IgD-negative memory B cell (primary cell): ENCODE measurements around the gene PIGU. TPM values are rescaled to one million over a fixed set of nuclear protein-coding genes. Genes with fewer than 3 reads are reported as not detected.
"Not testable (repeated sequence)": the region's sequence is repeated elsewhere in the genome, so short reads cannot be mapped to it uniquely, and the experiment has no call there.

ENCODE experiments used
- H3K27ac Mint-ChIP-seq, 3 donors: one replicate each; pipeline ENCODE4 v1.8.0; 2020 to 2022; ENCODE audit warnings: mild to moderate bottlenecking in 3 of 3, mixed read lengths in 3 of 3, moderate library complexity in 1 of 3
- H3K27me3 Mint-ChIP-seq: one replicate; pipeline ENCODE4 v1.8.0; 2021; ENCODE audit warnings: mixed read lengths
- H3K36me3 Mint-ChIP-seq: one replicate; pipeline ENCODE4 v1.8.0; 2020; ENCODE audit warnings: mild to moderate bottlenecking, mixed read lengths
- H3K4me1 Mint-ChIP-seq, 3 donors: one replicate each; pipeline ENCODE4 v1.8.0; 2020 to 2022; ENCODE audit warnings: mixed read lengths in 3 of 3, mild to moderate bottlenecking in 1 of 3
- H3K4me3 Mint-ChIP-seq, 4 donors: one replicate each; pipeline ENCODE4 v1.8.0; 2020 to 2022; ENCODE audit warnings: mild to moderate bottlenecking in 4 of 4, mixed read lengths in 4 of 4, moderate library complexity in 3 of 4
- H3K9me3 Mint-ChIP-seq, 3 donors: one replicate each; pipeline ENCODE4 v1.8.0; 2020 to 2021; ENCODE audit warnings: mixed read lengths in 3 of 3, mild to moderate bottlenecking in 1 of 3
- polyA plus RNA-seq: library from polyadenylated mRNA; unstranded; fragments of 300-500 nt; fragmentation: Illumina TruSeq; gene quantifications from one replicate; pipeline ENCODE4 v1.2.3, GENCODE V29; 2021

PIGU gene
- polyA plus RNA-seq, 1 donor from 2014 or later = 19.8 TPM

DNA sequence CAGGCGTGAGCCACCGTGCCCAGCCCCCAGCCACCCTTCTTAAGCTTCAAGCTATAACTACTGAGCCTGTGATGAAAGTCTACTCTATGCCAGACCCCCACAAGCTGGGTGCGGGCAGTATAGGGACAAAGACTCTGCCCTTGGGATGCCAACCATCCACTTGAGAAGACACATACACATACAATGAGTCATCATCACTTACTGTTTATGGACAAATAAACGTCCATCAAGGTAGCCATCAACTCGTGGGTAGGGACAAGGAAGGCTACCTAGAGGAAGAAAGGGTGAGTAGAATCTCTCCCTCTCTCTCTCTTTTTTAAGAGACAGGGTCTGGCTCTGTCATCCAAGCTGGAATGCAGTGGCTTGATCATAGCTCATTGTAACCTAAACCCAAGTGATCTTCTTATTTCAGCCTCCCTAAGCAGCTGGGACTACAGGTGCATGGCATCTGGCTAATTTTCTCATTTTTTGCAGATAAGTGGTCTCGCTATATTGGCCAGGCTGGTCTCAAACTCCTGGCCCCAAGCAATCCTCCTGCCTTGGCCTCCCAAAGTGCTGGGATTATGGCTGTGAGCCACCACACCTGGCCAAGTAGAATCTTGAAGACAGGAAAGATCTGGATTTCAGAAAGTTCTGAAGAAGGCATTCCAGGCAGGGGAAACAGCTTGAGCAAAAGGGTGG, 24.7 kb upstream of the PIGU start:
- Mint-ChIP-seq H3K4me1 (peaks cover 6 to 19% (median 11%) of the 10 kb centered on the region in 3 donors), H3K27ac (peak overlapping the region in 1 of 3 donors; percentile 98), H3K27me3 (peaks cover 7% of the 10 kb centered on the region), H3K9me3 (no peaks in the 10 kb centered on the region), H3K4me3 (peak overlapping the region in 2 of 4 donors; percentile 76 to 91), H3K36me3 (no peaks in the 10 kb centered on the region)

- Mint-ChIP-seq H3K27me3 (no peaks in the 10 kb centered on the region), H3K4me3 (peak overlapping the region in 1 of 4 donors; percentile 68), H3K9me3 (no peaks in the 10 kb centered on the region), H3K27ac (no peak overlapping the region), H3K4me1 (peaks cover 0 to 2% (median 0%) of the 10 kb centered on the region in 3 donors), H3K36me3 (no peaks in the 10 kb centered on the region)
Observed at GRCh38 chr20:34693414-34693813, 16.5 kb upstream of the PIGU start.

GRCh38 chr20:34691838-34692237, 14.9 kb upstream of the PIGU start:
- Mint-ChIP-seq H3K36me3 (no peaks in the 10 kb centered on the region), H3K4me3 (no peak overlapping the region), H3K9me3 (no peaks in the 10 kb centered on the region), H3K27ac (no peak overlapping the region), H3K4me1 (peaks cover 0 to 2% (median 0%) of the 10 kb centered on the region in 3 donors), H3K27me3 (no peaks in the 10 kb centered on the region)

DNA sequence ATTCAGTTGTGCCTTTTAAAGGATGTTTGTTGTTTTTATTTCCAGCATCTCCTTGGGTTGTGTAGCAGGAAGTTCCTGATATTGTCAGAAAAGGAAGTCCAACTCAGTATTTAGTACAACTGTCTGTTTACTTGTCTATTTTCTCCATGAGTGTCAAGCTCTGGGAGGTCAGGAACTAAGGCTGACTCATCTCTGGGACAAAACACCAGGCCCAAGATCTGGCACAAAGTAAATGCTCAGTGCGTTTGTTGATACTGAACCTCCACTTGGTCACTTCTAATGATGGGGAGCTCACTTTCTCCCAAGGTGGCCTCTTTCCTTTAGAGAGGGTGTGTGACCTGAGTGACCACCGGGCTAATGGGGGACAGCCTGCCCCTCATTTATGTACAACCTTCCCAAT, 12.6 kb upstream of the PIGU start:
- no peak overlapping the region for H3K27ac Mint-ChIP-seq
- H3K4me3 Mint-ChIP-seq = no peak overlapping the region
- H3K27me3 Mint-ChIP-seq = no peaks in the 10 kb centered on the region
- no peaks in the 10 kb centered on the region for H3K36me3 Mint-ChIP-seq
- H3K4me1 Mint-ChIP-seq = peaks cover 0 to 2% (median 0%) of the 10 kb centered on the region in 3 donors
- no peaks in the 10 kb centered on the region for H3K9me3 Mint-ChIP-seq

- Mint-ChIP-seq H3K4me3 (no peak overlapping the region), H3K36me3 (no peaks in the 10 kb centered on the region), H3K27ac (no peak overlapping the region), H3K4me1 (peaks cover 0 to 4% (median 1%) of the 10 kb centered on the region in 3 donors), H3K27me3 (no peaks in the 10 kb centered on the region), H3K9me3 (no peaks in the 10 kb centered on the region)
Observed at GRCh38 chr20:34683667-34684066, 6.8 kb upstream of the PIGU start.

DNA sequence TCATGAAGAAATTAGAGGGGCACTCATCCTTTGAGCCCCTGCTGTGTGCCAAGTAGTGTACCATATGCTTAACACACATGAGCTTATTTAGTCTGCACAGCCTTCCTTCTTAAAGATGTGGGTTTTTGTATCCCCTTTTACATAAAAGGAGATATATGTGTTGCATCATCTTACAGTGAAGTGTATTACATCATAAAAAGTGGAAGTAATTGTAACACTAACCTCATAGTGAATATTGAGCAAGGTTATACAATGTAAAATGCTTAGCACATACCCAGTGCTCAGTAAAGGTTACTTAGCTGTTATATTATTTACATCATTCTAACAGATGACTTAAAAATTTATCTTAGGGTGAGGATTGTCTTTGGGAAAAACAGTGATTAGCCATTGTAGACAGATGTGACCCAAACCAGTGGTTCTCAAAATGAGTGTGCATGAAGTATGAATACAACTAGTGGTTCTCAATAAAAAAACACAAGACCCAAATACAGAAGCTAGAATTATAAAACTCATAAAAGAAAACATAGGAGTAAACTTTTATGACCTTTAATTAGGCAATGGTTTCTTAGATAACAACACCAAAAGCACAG, 3.8 kb upstream of the PIGU start:
- Mint-ChIP-seq H3K36me3 (no peaks in the 10 kb centered on the region), H3K4me1 (peaks cover 9 to 10% (median 10%) of the 10 kb centered on the region in 3 donors), H3K4me3 (peak overlapping the region in 2 of 4 donors; percentile 12 to 90), H3K27ac (peak overlapping the region in 1 of 3 donors; percentile 83), H3K27me3 (no peaks in the 10 kb centered on the region), H3K9me3 (no peaks in the 10 kb centered on the region)

GRCh38 chr20:34675993-34676641, 775 bp downstream of the PIGU start:
- Mint-ChIP-seq H3K27me3 (no peaks in the 10 kb centered on the region), H3K4me3 (peak overlapping the region; percentile 94 to 100 (median 98)), H3K27ac (peak overlapping the region; percentile 85 to 97 (median 89)), H3K4me1 (peaks cover 10 to 18% (median 11%) of the 10 kb centered on the region in 3 donors), H3K36me3 (no peaks in the 10 kb centered on the region), H3K9me3 (no peaks in the 10 kb centered on the region)

- H3K4me1 Mint-ChIP-seq = peaks cover 10 to 19% (median 10%) of the 10 kb centered on the region in 3 donors
- H3K9me3 Mint-ChIP-seq = no peaks in the 10 kb centered on the region
- no peaks in the 10 kb centered on the region for H3K36me3 Mint-ChIP-seq
- H3K4me3 Mint-ChIP-seq = peak overlapping the region in 3 of 4 donors; percentile 62 to 94 (median 77)
- no peaks in the 10 kb centered on the region for H3K27me3 Mint-ChIP-seq
- peak overlapping the region in 1 of 3 donors; percentile 53 for H3K27ac Mint-ChIP-seq
Observed at GRCh38 chr20:34675561-34675960, 1.3 kb downstream of the PIGU start.

DNA sequence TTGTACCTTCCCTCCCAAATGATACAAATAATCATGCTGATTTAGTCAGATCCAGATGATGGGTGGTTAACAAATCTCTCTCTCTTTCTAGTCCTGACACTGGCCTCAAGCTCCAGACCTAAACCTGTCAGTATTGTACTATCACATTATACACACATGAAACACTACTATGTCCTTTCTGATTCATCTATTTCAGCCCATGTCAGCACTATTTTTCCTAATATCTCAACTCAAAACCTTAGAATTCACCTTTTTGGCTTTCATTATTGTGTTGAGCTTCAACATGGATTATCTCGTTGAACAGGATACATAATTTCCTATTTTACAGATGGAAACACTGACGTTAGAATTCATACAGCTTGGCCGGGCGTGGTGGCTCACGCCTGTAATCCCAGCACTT, 3.5 kb downstream of the PIGU start:
- H3K27ac Mint-ChIP-seq = no peak overlapping the region
- peak overlapping the region in 1 of 4 donors; percentile 24 for H3K4me3 Mint-ChIP-seq
- no peaks in the 10 kb centered on the region for H3K27me3 Mint-ChIP-seq
- no peaks in the 10 kb centered on the region for H3K9me3 Mint-ChIP-seq
- H3K4me1 Mint-ChIP-seq = peaks cover 6 to 19% (median 10%) of the 10 kb centered on the region in 3 donors
- H3K36me3 Mint-ChIP-seq = peaks cover 2% of the 10 kb centered on the region

DNA sequence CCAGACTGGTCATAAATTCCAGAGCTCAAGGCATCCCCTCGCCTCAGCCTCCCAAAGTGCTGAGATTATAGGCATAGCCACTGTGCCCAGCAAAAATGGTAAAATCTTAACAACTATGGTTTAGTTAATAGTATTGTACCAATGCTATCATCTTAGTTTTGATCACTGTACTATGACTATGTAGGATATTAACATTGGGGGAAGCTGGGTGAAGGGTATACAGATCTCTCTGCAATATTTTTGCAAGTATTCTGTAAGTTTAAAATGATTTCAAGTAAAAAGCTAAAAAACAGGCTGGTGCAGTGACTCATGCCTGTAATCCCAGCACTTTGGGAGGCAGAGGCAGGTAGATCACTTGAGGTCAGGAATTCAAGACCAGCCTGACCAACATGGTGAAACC, 7.8 kb downstream of the PIGU start:
- H3K36me3 Mint-ChIP-seq = peaks cover 2% of the 10 kb centered on the region
- H3K9me3 Mint-ChIP-seq = no peaks in the 10 kb centered on the region
- H3K27ac Mint-ChIP-seq = no peak overlapping the region
- no peaks in the 10 kb centered on the region for H3K27me3 Mint-ChIP-seq
- H3K4me3 Mint-ChIP-seq = no peak overlapping the region
- peaks cover 0 to 9% (median 1%) of the 10 kb centered on the region in 3 donors for H3K4me1 Mint-ChIP-seq

- not testable (repeated sequence) for H3K9me3 Mint-ChIP-seq, H3K36me3 Mint-ChIP-seq, H3K27me3 Mint-ChIP-seq, H3K27ac Mint-ChIP-seq, H3K4me3 Mint-ChIP-seq
- H3K4me1 Mint-ChIP-seq = peaks cover 3 to 10% (median 6%) of the 10 kb centered on the region in 3 donors
Observed at GRCh38 chr20:34664751-34665150, 12.1 kb downstream of the PIGU start.

DNA sequence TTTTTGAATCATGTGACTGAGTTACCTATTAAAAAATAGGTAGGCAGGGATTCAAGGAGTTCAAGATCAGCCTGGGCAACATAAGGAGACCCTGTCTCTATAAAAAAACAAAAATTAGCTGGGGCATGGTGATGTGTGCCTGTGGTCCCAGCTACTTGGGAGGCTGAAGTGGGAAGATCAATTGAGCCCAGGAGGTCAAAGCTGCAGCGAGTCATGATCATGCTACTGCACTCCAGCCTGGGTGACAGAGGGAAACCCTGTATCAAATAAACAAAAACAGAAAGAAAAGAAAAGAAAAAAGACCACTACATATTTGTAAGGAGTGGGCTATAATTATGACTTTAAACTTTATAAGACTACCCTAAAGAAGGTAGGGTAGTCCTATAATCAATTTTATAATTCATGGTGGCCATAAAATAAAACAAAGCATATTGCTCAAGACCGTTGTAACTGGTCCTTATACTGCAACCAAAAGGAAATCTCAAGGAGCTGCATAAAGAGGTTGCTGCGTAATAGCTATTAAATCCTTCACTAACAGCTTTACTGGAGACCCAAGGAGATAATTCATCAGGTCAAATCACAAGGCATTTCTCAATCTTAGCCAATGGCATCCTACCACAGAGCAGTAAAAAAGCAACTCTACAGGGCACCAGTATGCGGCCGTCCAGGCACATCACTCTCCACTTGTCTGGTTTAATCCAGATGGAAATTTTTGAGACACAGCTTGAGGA, 13.5 kb downstream of the PIGU start:
- no peaks in the 10 kb centered on the region for H3K27me3 Mint-ChIP-seq
- H3K27ac Mint-ChIP-seq = no peak overlapping the region
- peaks cover 3 to 10% (median 6%) of the 10 kb centered on the region in 3 donors for H3K4me1 Mint-ChIP-seq
- H3K4me3 Mint-ChIP-seq = no peak overlapping the region
- H3K36me3 Mint-ChIP-seq = peaks cover 2% of the 10 kb centered on the region
- H3K9me3 Mint-ChIP-seq = no peaks in the 10 kb centered on the region

- H3K36me3 Mint-ChIP-seq, H3K4me3 Mint-ChIP-seq, H3K27ac Mint-ChIP-seq, H3K27me3 Mint-ChIP-seq, H3K4me1 Mint-ChIP-seq, H3K9me3 Mint-ChIP-seq: not testable (repeated sequence)
Observed at GRCh38 chr20:34661811-34662210, 15.1 kb downstream of the PIGU start.

DNA sequence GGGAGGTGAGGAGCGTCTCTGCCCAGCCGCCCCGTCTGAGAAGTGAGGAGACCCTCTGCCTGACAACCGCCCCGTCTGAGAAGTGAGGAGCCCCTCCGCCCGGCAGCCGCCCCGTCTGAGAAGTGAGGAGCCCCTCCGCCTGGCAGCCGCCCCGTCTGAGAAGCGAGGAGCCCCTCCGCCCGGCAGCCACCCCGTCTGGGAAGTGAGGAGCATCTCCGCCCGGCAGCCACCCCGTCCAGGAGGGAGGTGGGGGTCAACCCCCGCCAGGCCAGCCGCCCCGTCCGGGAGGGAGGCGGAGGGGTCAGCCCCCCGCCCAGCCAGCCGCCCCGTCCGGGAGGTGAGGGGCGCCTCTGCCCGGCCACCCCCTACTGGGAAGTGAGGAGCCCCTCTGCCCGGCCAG, 18.2 kb downstream of the PIGU start:
- H3K27me3 Mint-ChIP-seq, H3K9me3 Mint-ChIP-seq, H3K27ac Mint-ChIP-seq, H3K4me1 Mint-ChIP-seq, H3K36me3 Mint-ChIP-seq, H3K4me3 Mint-ChIP-seq: not testable (repeated sequence)

- no peak overlapping the region for H3K4me3 Mint-ChIP-seq
- no peaks in the 10 kb centered on the region for H3K27me3 Mint-ChIP-seq
- no peaks in the 10 kb centered on the region for H3K9me3 Mint-ChIP-seq
- peaks cover 9% of the 10 kb centered on the region for H3K36me3 Mint-ChIP-seq
- peaks cover 0 to 6% (median 0%) of the 10 kb centered on the region in 3 donors for H3K4me1 Mint-ChIP-seq
- no peak overlapping the region for H3K27ac Mint-ChIP-seq
Observed at GRCh38 chr20:34654207-34654744, 22.6 kb downstream of the PIGU start.
